B cell (primary cell): Measurements from ENCODE around the gene ZC3HAV1.

ENCODE experiments used
- EZH2 ChIP-seq: IDR thresholded peaks from 2 replicates; pipeline ENCODE4 v1.6.1; 2012; ENCODE audit warnings: borderline replicate concordance, low read depth, mild to moderate bottlenecking, moderate library complexity, low read length; ENCODE audit not compliant: insufficient read depth, poor library complexity, severe bottlenecking
- TF ChIP-seq, protein P1 (sequence below): fragments of 200-600 bp; IDR thresholded peaks from one replicate; pipeline ENCODE4 v1.8.0; 2022; ENCODE audit warnings: antibody characterized with exemption, mild to moderate bottlenecking

DNA sequence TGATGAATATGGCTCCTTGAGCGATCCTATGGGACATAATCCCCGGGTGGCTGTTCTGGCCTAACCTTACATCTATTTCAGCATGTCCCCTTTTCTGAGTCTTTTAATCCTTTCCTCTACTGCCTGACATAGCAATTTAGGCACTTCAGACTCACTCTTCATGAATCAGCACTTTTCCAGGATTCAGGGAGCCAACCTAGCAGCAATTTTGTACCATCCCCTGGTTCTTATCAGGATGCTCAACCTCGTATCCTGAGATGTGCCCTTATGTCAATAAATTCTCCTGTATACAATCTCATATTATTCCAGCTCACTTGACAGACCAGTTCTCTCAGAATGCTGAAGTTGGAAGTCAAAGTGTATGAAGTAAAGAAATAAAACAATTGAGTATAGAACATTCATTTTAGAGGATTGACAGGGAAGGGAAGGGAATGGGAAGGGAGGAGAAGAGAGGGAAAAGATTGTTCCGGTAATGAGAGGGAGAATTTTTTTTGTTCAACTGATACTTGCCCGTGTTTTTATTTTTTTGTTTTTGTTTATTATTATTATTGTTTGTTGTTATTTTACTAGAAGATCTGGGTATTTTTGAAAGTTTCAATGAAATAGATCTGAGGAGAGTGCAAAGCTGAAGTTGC is 8.2 kb upstream of the ZC3HAV1 start:
- TF ChIP-seq, protein P1, sequence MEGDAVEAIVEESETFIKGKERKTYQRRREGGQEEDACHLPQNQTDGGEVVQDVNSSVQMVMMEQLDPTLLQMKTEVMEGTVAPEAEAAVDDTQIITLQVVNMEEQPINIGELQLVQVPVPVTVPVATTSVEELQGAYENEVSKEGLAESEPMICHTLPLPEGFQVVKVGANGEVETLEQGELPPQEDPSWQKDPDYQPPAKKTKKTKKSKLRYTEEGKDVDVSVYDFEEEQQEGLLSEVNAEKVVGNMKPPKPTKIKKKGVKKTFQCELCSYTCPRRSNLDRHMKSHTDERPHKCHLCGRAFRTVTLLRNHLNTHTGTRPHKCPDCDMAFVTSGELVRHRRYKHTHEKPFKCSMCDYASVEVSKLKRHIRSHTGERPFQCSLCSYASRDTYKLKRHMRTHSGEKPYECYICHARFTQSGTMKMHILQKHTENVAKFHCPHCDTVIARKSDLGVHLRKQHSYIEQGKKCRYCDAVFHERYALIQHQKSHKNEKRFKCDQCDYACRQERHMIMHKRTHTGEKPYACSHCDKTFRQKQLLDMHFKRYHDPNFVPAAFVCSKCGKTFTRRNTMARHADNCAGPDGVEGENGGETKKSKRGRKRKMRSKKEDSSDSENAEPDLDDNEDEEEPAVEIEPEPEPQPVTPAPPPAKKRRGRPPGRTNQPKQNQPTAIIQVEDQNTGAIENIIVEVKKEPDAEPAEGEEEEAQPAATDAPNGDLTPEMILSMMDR, result no peak
- no peak for TF ChIP-seq EZH2
